NCI-H526 treated with DMSO at 0.1 percent for 48 hours (cell line): ENCODE data around the gene DLG2.

ENCODE experiments used
- DNase-seq: peaks from one replicate; lab custom pipeline; 2025; lab: John Stamatoyannopoulos, UW

DLG2 gene

GRCh38 chr11:84097186-84097585, 1530.0 kb downstream of the DLG2 start:
- no peak for DNase-seq

GRCh38 chr11:84091212-84091986, 1535.7 kb downstream of the DLG2 start:
- no peak for DNase-seq

GRCh38 chr11:84089072-84090057, 1537.8 kb downstream of the DLG2 start:
- DNase-seq: no peak

- DNase-seq: no peak
Measured at GRCh38 chr11:84071851-84072250, 1555.3 kb downstream of the DLG2 start.

GRCh38 chr11:84069048-84069447, 1558.1 kb downstream of the DLG2 start:
- DNase-seq: no peak

GRCh38 chr11:84061726-84062125, 1565.4 kb downstream of the DLG2 start:
- DNase-seq: no peak

GRCh38 chr11:84056653-84057376, 1570.3 kb downstream of the DLG2 start:
- no peak for DNase-seq

- DNase-seq: no peak
Measured at GRCh38 chr11:84045146-84045545, 1582.0 kb downstream of the DLG2 start.

GRCh38 chr11:84044706-84045105, 1582.4 kb downstream of the DLG2 start:
- DNase-seq: no peak

- DNase-seq: no peak
Measured at GRCh38 chr11:84036664-84037194, 1590.4 kb downstream of the DLG2 start.

- no peak for DNase-seq
Measured at GRCh38 chr11:84035645-84036044, 1591.5 kb downstream of the DLG2 start.

GRCh38 chr11:84034484-84034883, 1592.7 kb downstream of the DLG2 start:
- DNase-seq: no peak

- DNase-seq: no peak
Measured at GRCh38 chr11:84024266-84024665, 1602.9 kb downstream of the DLG2 start.

GRCh38 chr11:84022695-84023094, 1604.4 kb downstream of the DLG2 start:
- no peak for DNase-seq

GRCh38 chr11:84022201-84022600, 1604.9 kb downstream of the DLG2 start:
- no peak for DNase-seq

- DNase-seq: no peak
Measured at GRCh38 chr11:84021291-84021690, 1605.9 kb downstream of the DLG2 start.

GRCh38 chr11:84019571-84020194, 1607.5 kb downstream of the DLG2 start:
- DNase-seq: no peak

- no peak for DNase-seq
Measured at GRCh38 chr11:84014539-84014938, 1612.6 kb downstream of the DLG2 start.

- no peak for DNase-seq
Measured at GRCh38 chr11:84012171-84012826, 1614.8 kb downstream of the DLG2 start.

GRCh38 chr11:84003181-84003580, 1624.0 kb downstream of the DLG2 start:
- DNase-seq: no peak

GRCh38 chr11:83998921-83999320, 1628.2 kb downstream of the DLG2 start:
- DNase-seq: no peak
